SK-MEL-5 (cell line): ENCODE data around the gene GHDC. TPM values are rescaled to one million over a fixed set of nuclear protein-coding genes. Genes with fewer than 3 reads are reported as not detected.
"Not testable (repeated sequence)": the region's sequence is repeated elsewhere in the genome, so short reads cannot be mapped to it uniquely, and the experiment has no call there.

Source experiments
- DNase-seq: peaks from one replicate; pipeline ENCODE4 v3.0.0-alpha.2; 2016; ENCODE audit warnings: low read depth, low spot score
- in situ Hi-C: cut with HindIII; loops from 2 replicates; pipeline ENCODE4 v1.10.0; 2016; ENCODE audit warnings: low sequenced_read_pairs, high pct_unique_total_duplicates, low pct_unique_long_range_greater_than_20kb
- total RNA-seq: library from RNA; depleted of rRNA; stranded (reverse); fragments of >200 nt; shearing (Covaris generic); gene quantifications from 2 replicates; pipeline ENCODE4 v1.2.3, GENCODE V29; 2014

GHDC gene
- total RNA-seq, 1 experiment from 2014 or later = 28.4 TPM

DNA sequence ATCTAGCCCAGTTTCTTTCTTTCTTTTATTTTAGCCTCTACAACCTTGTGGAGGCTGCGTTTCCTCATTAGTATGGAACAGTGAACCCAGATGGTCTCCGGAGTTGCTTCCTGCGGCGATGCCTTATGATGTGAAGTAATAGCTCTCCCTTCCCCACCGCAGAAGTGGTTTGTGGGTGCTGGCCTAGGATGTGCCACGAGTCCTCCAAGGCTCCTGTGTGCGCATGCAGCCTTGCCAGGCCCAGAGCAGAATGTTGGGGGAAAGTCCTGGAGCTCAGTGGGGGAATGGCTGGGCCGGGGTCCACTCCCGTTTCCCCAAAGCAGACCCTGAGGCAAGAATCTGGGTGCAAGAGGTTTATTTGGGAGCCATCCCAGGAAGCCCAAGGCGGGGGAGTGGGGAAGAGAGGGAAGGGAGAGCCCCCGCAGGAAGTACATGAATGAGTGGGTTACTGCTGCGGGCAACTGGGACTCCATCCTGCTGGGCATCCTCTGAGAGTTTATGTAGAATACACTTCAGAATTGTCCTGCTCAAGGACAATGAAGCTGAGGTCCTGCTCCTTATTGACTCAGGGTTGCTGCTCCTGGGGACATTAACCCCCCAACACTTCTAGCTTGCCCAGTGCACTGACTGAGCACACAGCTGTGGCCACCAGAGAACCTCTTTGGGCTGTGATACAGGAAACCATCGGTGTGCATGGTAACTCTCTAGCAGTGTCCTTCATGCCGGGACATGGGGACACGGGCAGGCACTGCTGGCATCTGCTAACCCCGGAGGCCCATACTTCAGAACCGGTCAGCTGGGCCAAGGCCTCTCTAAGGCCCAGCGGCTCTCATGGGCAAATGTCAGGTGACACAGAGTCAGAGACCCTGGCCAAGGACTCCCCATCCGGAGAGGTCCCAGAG, 5.3 kb downstream of the GHDC start:
- no peak for DNase-seq
- in situ Hi-C loops = no loop called here

DNA sequence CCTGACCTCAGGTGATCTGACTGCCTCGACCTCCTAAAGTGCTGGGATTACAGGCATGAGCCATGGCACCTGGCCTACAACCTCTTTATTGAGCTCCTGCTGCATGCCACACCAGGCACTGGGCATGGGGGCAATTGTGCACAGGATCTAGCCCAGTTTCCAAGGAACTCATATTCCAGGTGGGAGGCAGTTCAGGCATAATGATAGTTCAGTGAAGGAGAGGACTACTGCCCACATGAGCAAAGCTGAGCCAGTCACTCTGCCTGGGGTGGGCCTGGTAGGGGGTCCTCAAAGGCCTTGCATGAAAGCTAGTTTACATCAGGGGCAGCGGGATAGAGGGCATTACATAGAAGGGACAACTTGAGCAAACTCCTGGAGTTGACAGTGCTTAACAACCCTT, 6.5 kb downstream of the GHDC start:
- DNase-seq = no peak
- in situ Hi-C loops = no loop called here

DNA sequence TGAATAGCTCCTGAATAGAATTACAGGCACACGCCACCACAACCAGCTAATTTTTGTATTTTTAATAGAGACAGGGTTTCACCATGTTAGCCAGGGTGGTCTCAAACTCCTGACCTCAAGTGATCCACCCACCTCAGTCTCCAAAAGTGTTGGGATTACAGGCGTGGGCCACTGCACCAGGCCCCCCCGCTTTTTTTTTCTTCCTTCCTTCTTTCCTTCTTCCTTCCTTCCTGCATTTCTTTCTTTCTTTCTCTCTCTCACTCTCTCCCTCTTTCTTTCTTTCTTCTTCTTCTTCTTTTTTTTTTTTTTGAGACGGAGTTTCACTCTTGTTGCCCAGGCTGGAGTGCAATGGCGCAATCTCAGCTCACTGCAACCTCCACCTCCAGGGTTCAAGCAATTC, 8.1 kb downstream of the GHDC start:
- DNase-seq, in situ Hi-C loops: not testable (repeated sequence)

DNA sequence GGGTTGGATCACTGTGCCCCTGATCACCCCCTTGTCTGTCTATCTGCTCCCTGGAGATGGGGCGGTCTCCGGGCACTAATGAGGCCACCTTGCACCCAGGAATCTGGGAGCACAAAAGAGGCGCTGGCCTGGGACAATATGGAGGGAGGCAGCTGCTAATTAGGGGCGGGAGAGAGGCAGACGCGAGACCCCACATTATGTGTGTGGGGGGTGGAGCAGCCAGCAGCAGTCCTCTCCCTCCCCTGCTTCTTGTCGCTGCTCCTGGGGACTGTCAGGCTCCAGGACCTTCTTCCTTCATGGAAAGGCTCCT, 8.7 kb downstream of the GHDC start:
- in situ Hi-C loops = no loop called here
- DNase-seq = no peak

DNA sequence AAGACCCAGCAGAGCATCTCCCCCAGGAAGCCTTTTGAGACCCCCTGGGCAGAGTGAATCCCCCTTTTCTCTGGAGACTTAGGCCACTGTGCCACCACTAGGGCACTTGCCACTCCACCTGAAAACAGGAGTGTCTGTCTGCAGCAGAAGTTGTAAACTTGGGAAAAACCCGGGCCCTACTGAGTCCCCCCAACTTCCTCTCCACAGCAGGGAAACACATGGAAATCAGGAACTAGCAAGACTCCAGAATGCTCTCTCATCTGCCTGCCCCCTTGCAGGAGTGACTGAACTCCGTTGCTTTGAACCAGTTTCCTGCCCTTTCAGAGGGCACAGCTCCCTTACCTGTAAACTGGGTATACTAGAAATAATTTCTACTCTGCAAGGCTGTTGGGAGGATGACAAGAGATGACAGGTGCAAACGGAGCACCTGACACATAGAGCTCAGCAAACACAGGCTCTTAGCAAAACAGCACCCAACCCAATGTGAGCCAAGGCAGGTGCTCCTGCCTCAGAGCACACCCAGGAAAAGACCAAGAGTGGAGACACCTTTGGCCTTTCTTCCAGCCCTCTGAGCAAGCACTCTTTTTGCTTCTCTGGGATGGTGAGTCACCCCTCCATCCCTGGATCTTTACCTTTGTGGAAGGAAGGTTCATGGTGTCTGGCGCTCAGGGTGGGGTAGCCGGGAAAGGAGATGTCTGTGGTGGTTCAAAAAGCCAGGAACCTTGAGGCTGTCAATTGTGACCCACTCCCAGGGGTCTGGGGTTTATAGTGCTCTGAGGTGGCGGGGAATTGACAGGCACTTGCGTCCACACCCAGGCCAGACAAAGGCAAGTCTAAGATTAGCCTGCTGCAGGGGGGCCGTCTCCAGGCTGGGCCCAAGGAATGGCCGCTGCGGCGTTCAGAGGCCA, 9.3 kb downstream of the GHDC start, which contains the start of gene HCRT:
Gene HCRT, minus strand, starts transcription at position 740 of the 908 bp plus-strand sequence. Its CDS starts 87 bp downstream, at position 653.
- in situ Hi-C loops = no loop called here
- no peak for DNase-seq

DNA sequence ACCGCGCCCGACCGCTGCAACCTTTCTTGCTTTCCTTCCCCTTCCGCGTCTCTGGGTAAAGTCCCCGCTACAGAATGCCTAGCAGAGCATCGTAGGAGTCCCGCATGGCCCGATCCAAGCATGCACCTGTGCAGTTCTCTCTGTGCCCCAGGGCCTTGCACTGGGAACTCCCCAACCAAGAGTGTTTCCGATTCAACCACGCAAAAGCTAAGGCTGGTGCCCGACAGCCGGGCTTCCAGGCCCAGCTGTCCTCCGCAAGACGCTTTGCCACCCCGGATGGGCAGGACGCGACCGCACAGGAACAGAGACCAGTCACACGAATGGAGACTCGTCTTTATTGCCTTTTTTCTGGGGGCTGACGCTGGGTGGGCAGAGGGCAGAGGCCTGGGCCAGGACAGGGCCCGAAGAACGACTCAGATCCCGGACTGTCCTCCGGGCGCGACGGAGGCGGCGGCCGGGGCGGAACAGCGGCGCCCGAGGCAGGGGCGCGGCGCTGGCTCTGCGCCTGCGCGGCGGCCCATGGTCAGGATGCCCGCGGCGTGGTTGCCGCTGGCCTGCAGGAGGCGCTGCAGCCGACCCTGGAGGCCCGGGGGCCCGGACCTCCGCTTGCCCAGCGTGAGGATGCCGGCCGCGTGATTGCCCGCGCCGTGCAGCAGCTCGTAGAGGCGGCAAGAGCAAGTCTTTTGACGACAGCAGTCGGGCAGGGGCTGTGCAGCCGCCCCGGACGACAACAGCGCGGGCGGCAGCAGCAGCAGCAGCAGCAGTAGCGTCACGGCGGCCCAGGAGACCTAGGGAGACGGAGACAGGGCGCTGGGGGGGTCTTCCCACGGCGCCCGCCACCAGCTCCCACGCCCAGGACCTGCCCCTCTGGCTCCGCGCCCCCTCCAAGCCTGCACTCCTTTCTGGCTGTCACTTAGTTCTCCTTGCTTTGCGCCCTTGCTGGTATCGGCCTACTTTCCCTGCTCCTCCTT, 10.3 kb downstream of the GHDC start:
- DNase-seq = peak; percentile 58
- in situ Hi-C loops = no loop called here

DNA sequence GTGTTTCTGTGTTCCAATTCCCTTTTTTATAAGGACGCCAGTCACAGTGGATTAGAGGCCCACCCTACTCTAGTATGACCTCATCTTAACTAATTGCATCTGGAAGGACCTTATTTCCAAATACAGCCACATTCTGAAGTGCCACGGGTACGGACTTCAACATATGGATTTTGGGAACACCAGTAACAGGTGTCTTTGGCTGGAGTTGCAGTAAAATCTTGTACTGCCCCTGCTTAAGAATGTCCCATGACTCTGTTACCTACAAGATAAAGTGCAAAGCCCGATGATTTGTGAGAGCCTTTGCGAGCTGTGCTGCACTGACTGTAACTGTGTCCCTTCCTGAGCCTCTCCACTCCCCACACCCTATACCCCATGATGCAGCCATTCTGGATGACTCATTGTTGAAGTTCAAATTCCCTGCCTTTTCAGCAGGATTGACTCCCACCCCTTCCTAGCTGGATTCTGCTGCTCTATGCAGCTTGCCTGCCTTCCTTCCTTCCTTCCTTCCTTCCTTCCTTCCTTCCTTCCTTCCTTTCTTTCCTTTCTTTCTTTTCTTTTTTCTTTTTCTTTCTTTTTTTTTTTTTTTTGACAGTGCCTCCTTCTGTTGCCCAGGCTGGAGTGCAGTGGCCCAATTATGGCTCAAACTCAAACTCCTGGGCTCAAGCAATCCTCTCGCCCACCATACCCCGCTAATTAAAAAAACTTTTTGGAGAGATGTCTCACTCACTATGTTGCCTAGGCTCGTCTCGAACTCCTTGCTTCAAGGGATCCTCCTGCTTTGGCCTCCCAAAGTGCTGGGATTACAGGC, 11.2 kb downstream of the GHDC start:
- DNase-seq = peak; percentile 50
- in situ Hi-C loops = no loop called here

DNA sequence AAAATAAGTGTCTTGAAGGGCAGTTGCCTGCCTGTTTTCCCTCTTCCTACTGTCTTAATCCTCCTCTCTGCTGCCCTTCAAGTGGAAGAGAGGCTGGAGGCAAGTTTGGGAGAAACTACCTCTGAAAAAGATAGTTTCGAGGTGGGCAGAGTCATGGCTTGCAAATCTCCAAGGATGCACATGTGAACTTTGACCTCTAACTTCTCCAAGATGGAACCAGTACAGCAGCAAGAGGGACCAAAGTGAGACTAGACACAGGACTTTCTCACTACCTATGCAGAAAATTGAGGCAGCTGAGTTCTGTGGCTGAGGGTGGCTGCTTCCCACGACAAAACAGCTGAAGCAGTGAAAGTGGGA, 12.5 kb downstream of the GHDC start:
- no peak for DNase-seq
- in situ Hi-C loops = no loop called here

DNA sequence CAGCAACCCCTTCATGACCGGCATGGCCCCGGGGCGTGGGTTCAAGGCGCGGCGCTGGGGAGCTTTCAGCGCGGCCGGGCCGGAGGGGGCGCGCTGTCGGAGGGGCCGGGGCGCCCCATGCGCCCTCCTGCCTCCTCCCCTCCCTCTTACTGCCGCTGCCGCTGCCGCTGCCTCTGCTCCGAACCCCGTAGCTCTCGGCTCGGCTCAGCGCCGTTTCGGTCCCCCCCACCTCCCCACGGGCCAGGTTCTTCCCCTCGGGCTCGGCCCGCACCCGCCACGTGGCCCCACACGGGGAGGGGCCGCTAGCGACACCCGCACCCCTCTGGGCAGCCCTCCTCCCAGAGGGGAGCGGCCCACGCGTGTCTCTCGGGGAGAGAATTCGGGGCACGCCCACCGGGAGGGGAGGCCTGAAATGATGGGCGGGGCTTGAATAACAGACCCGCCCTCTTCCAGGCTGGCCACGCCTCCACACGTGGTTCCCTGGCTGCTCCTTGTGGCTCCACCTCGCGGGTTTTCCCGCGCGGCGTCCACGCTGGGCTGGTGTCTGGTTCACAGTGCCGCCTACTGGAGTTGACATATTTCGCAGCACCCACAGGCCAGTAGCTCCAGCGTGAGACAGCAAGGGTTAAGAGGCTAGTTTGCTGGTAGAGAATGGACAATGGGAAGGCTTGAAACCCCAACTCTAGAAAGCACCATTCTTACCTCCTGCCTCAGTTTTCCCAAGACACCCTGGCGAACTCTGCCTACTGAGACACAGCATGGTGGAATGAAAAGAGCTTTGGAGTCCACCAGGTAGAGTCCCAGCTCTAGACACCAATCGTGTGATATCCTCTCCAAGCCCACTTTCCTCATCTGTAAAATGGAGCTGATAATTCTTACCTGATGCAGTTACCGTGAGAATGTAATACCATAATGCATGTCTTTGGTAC, 13.1 kb downstream of the GHDC start, which contains the start of gene KCNH4:
Gene KCNH4, minus strand, starts transcription at position 221 of the 929 bp plus-strand sequence. Its CDS starts 197 bp downstream, at position 24.
- in situ Hi-C loops = no loop called here
- peak; percentile 92 for DNase-seq

DNA sequence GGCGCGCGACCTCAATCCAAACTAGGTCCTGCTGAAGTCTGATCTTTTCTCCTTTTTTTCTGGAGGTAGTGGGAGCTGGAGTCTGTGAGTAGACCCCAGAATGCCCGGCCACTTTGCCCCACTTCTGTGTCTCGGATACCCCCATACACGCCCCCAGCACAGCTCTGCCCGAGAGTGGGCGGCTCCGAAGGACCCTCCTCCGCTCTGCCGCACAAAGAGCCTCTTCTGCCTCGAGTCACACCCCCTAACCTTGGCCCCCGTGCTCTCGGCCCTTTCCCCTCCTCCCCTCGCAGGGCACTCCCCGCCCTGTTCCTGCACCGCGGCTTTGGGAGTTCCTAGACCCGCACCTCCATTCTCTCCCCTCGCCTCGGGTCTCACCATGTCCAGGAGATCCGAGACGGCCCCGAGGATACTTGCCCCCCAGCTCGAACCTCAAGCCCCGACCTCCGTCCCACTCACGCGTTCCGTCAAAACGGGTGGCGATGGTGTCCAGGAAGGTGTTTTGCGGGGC, 13.8 kb downstream of the GHDC start:
- no peak for DNase-seq
- in situ Hi-C loops = no loop called here

DNA sequence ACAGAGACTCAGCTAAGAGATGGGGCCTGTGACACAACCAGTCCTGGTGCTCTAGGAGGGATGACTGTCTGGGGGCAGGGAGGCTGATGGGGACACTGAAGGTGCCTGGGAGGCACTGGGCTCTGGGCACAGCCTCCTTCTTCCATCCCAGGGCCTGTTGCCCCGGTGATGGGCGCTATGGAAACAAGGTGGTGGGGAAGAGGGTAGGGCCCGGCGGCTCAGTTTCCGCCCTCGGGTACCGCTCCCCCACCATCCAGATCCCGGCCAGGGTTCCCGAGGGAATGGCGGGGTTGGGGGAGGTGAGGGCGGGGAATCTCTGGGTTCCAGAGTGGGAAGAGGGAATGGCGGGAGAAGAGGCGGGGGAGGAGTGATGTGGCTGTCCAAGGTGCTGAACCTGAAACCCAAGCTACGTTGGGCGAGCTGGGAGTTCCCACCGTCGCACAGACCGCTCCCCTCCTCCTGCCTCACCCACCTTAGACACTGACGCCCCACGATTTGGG, 14.3 kb downstream of the GHDC start:
- DNase-seq = peak; percentile 17
- in situ Hi-C loops = no loop called here

DNA sequence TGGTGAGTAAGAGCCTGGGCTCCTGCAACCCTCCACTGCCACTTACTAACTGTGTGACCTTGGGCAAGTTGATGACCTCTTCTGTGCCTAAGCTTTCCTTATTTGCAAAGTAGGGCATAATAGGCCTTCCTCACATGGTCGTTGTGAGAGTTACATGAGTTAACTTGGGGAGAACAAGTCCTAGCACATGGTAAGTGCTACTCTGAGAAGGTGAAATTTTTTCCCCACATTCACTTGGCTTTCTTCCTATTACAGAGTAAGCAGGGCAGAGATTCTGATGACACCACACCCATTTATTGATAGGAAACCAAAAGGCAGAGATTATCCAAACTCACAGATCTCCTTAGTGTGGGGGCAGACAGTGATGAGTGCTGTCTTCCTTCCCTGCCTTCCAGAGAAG, 15.0 kb downstream of the GHDC start:
- in situ Hi-C loops = no loop called here
- no peak for DNase-seq

DNA sequence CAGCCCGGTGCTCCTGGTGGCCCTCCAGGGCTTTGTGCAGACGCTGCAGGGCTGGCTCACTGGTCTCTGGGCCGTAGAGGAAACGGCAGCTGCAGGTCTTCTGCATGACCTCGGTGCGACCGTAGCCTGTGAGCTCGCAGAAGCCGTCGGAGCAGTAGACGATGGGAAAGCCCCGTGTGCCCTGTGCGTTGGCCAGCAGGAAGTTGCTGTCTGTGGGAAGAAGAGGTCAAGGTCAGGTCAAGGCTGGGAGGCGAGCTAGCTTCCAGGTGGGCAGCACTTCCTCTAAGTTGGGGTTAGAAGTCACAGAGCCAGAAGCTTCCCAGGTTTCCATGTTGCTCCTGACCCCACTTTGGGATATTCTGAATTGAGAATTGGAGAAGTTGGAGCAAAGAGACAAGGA, 15.5 kb downstream of the GHDC start:
- in situ Hi-C loops = no loop called here
- DNase-seq = no peak

DNA sequence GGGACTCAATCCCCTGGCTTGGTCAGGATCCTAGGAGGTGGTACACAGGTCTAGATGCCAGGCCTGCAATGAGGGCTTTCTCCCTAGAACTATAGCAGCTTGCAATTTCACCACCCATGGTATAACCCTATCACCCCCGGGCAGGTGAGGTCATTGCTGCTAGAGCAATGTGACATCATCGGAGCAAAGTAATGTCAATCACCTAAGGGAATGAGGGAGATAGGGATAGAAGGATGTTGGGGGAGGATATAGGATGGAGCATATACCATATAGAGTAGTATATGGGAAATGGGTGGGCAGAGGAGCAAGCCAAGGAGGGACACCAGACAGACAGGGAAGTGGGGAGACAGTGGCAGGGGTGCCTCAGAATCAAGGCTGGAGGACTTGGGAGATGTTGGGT, 16.6 kb downstream of the GHDC start:
- DNase-seq = no peak

DNA sequence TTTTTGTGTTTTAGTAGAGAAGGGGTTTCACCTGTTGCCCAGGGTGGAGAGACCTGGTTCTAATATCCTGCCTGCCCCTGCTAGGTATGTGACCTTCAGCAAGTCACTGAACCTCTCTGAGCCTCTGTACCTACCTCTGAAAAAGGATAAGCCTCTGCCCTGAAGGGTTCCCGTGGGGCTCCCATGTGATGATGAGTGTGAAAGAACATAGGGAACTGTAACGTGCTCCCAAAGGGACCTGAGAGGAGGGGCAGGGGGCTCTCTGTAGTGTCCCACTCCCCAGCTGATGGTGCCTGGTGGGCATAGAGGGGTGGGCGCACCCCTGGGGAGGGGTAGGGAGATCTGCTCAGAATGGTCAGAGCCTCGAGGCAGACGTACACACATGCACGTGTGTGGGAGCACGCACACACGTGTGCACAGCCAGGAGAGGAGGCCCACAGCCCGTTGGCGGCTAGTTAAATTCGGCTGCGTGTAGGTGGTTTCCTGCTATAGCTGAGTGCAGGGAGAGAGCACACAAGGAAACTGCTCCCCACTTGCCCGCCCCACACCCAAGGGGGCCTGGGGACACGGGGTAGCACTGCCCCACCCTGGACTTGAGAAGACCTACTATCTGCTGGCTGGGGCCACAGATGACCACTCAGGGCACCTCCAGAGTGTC, 20.0 kb downstream of the GHDC start:
- in situ Hi-C loops = no loop called here
- no peak for DNase-seq

More for the DNA sequence above, 16.6 kb downstream of the GHDC start:
- in situ Hi-C loops = no loop called here
